Astrocyte (in vitro differentiated cells and primary cell): ENCODE measurements around the gene SVIL.

Experiments
- CTCF ChIP-seq: IDR thresholded peaks from 2 replicates; pipeline ENCODE4 v1.5.1; 2011; ENCODE audit warnings: low read depth, mild to moderate bottlenecking, inconsistent platforms, low read length, moderate library complexity; ENCODE audit not compliant: insufficient read depth
- EZH2 ChIP-seq: IDR thresholded peaks from 2 replicates; pipeline ENCODE4 v1.6.1; 2012; ENCODE audit warnings: mild to moderate bottlenecking, low read length, inconsistent platforms; ENCODE audit not compliant: insufficient read depth

- TF ChIP-seq CTCF: no peak
- TF ChIP-seq EZH2: no peak
Measured at GRCh38 chr10:29623797-29624196, 11.0 kb downstream of the SVIL start.
